Measurements from ENCODE around the gene POU2AF1.
"Not testable (repeated sequence)": the region's sequence is repeated elsewhere in the genome, so short reads cannot be mapped to it uniquely, and the experiment has no call there.

Gene POU2AF1

DNA sequence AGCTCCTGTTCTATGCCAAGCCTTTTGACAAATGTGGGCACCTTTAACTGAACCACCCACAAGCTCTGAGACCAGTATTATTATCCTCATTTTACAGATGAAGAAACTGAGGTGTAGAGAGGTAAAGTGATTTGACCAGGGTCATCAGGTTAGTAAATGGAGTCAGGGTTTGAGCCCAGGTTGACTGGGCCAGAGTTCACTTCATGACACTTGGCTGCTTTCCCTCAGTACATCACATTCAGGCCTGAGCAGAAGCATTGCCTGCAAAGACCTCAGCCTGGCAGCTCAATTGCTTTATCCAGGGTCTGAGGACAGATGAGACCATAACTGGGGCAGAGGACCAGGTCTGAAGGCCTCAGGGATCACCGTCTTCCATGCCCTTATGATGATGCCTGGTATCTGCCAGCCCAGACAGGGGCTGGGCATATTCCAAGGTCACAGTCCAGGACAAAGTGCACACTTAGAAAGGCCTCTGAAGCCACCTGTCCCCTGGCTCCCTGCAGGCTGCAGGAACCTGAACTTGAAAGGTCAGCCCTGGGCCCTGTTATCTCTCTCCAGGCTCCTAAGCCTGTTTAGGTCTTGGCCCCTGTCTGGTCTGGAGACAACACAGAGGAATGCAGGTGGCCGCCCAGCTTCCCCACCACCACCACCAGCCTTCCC, 48.7 kb downstream of the POU2AF1 start:
- TF ChIP-seq GATA1 (IDR thresholded peaks at IDR 0.05; ENCODE audit: low read depth, low read length) (no peak), POLR2A (IDR thresholded peaks at IDR 0.05; ENCODE audit: low read length) (no peak)
- DNase-seq: no peak

DNA sequence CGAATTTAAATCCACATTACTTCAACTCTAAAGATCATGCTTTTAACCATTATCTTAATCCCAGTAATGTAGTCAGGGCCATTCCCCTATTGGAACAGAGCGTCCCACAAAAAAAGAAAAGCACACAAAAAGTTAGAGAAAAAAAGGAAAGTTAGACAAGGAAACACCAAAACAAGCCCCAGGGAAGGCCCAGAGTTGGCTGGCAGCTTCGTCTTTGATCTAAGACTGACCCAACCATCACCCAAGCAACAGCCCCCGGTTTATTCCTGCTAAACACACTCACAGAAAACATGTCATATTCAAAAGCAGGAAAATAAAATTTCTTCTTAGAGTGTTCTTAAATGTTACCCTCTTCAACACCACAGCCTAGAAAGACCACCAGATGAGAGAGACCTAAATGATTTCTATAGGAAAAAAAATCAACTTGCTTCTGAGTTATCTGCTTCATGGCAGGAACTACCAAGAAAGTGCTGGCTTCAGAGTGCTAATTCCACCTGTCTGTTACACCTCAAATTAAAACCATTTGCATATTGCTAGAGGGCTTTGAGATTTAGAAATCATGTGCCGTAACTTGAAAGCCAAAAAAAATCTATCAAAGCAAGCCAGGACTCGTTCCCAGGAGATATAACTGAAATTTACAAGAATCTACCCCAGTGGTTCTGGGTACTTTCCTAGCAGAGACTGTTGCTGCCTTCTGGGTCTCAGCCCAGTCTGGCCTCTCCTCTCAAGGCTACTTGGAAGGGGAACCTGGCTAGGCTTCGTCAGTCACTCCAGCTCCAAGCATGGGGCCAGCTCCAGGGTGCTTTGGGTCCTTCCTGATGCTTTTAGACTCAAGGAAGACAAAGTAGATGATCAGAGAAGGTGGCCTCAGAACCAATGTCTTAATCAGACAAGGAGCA, 49.5 kb downstream of the POU2AF1 start:
- no peak for DNase-seq
- TF ChIP-seq POLR2A (IDR thresholded peaks at IDR 0.05; ENCODE audit: low read length): no peak
- TF ChIP-seq GATA1 (IDR thresholded peaks at IDR 0.05; ENCODE audit: low read depth, low read length): no peak

- no peak for DNase-seq
- TF ChIP-seq GATA1 (IDR thresholded peaks at IDR 0.05; ENCODE audit: low read depth, low read length) (no peak), POLR2A (IDR thresholded peaks at IDR 0.05; ENCODE audit: low read length) (no peak)
Measured at GRCh38 chr11:111327908-111328624, 51.0 kb downstream of the POU2AF1 start.

DNA sequence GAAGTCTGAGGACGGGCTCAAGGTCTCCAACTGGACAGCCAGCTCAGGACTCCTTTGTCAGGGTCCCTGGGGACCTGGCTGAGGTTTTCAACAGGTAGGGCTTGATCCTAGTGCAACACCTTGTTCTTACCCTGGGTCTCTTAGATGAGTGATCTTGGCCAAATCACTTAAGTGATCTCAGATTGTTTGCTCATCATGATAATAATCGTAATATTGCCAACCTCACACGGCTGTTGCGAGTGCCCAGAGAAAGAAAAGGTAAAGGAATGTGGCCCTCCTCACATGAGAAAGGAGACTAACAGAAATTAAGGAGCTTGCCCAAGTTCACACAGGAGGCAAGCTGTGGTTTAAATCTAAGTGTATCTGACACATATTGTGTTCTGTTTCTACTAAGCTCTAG, 52.3 kb downstream of the POU2AF1 start:
- DNase-seq: no peak
- TF ChIP-seq GATA1 (IDR thresholded peaks at IDR 0.05; ENCODE audit: low read depth, low read length): no peak
- no peak for TF ChIP-seq POLR2A (IDR thresholded peaks at IDR 0.05; ENCODE audit: low read length)

- DNase-seq: no peak
- TF ChIP-seq GATA1 (IDR thresholded peaks at IDR 0.05; ENCODE audit: low read depth, low read length) (no peak), POLR2A (IDR thresholded peaks at IDR 0.05; ENCODE audit: low read length) (no peak)
Measured at GRCh38 chr11:111325259-111325658, 53.8 kb downstream of the POU2AF1 start.

DNA sequence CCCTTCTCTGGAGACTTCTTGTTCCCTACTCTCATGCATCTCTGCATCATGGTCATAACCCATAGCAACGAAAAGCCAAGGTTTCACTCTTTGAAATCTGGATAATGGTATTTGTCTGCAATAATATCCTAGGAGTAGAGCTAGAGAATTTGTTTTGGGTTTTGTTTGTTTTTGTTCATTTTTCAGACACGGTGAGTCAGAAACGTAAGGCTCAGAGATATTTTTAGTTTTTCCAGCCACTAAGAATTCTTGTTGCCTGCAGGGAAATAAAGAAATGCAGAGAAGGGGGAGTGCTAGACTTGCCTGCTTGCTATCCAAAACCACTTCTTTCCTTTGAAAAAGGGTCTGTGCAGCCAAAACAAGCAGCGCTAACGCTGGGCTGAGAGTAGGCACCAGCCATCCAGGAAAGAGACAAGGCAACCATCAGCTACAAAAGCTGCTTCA, 54.8 kb downstream of the POU2AF1 start:
- TF ChIP-seq GATA1 (IDR thresholded peaks at IDR 0.05; ENCODE audit: low read depth, low read length) (no peak), POLR2A (IDR thresholded peaks at IDR 0.05; ENCODE audit: low read length) (no peak)
- DNase-seq: no peak

DNA sequence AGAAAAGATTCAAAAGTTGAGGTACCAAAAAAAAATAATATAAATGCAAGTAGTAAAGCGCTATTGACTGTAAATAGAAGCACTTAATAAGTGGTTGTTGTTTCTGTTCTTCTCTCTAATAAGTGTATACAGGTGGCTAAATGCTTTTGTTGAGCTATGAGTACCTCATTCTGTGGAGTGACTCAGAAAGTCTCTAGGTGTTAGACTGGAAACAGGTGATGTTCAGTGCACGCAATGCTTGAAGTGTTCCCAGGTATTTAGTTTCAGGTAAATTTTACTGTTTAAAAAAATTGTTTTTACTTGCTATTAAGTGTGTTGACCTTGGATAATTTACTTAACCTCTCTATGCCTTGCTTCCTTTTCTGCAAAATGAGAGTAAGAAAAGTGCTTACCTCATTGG, 56.5 kb downstream of the POU2AF1 start:
- no peak for DNase-seq
- TF ChIP-seq POLR2A (IDR thresholded peaks at IDR 0.05; ENCODE audit: low read length) (no peak), GATA1 (IDR thresholded peaks at IDR 0.05; ENCODE audit: low read depth, low read length) (no peak)

DNA sequence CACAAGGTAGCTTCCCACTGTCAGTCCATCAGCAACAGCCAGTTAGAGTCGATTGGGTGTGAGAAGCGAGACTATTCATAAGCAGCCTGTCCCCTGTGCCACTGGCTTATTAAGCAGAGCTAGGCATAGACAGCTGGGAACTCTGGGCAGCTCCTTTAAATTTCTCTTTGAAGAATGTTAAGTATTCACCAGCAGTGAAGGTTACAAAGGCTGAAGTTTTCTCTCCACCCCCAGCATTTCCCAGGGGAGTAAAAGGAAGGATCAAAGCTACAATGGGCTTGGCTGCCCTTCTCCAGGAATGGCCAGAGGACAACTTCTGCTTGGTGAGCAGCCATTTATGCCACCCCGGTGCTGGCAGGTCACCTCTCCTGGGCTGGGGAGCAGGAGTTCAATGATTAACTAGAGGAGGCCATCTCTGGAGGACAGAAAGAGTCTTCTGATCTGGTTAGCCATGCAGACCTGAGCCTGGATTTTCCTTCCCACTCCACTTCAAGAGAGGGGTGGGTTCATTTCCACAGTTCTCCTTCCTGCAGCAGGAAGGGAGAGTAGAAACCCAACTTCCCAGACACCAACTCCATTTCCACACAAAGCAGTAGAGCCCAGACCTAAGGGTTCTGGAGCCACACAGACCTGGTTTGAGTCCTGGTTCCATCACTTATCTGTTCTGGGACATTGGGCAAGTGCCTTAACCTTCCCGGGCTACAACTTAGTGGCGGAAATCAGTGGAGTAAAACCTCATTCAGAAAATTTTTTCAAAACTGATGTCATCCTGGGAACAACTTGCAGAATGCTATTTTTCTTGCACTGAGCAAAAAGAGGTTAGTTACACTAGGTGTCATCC, 58.1 kb downstream of the POU2AF1 start:
- TF ChIP-seq GATA1 (IDR thresholded peaks at IDR 0.05; ENCODE audit: low read depth, low read length): no peak
- TF ChIP-seq POLR2A (IDR thresholded peaks at IDR 0.05; ENCODE audit: low read length): no peak
- DNase-seq: no peak

- DNase-seq: not testable (repeated sequence)
Measured at GRCh38 chr11:111320199-111320598, 58.9 kb downstream of the POU2AF1 start.

DNA sequence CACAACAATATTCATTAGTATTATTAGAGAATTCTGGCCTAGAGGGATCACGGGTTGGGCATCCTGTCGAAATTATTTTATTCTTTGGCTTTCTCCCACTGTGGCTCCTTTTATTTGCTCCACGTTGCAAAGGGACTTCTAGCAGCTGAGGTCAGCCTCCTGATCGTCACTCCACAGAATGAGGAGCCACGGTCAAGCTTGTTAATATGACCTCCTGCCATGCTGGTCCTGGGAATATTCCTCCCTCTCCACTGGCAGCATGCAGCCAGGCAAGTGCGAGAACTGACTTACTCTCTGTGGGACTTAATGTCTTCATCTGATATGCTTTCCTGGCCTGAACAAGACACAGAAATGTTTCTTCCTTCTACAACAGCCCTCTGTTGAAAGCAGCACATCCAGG, 59.8 kb downstream of the POU2AF1 start:
- DNase-seq: no peak
- no peak for TF ChIP-seq POLR2A (IDR thresholded peaks at IDR 0.05; ENCODE audit: low read length)
- no peak for TF ChIP-seq GATA1 (IDR thresholded peaks at IDR 0.05; ENCODE audit: low read depth, low read length)

DNA sequence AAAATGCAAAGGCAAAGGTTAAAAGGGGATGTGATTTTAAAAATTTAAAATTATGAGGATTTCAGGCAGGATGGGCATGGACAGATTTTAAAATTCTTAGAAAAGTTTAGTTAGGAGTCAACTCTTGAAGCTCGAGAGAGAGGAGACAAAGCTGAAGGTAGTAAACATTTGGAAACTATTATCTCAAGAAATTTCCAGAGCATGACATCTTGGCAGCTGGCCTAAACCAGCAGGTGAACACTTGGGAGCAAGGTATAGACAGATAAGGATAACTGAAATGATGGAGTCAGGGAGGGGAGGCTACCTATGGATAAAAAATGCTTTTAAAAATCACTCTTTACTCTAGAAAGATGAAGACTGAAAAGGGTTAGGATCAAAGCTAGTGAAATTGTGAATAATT, 67.0 kb downstream of the POU2AF1 start:
- TF ChIP-seq GATA1 (IDR thresholded peaks at IDR 0.05; ENCODE audit: low read depth, low read length) (no peak), POLR2A (IDR thresholded peaks at IDR 0.05; ENCODE audit: low read length) (no peak)
- DNase-seq: no peak

DNA sequence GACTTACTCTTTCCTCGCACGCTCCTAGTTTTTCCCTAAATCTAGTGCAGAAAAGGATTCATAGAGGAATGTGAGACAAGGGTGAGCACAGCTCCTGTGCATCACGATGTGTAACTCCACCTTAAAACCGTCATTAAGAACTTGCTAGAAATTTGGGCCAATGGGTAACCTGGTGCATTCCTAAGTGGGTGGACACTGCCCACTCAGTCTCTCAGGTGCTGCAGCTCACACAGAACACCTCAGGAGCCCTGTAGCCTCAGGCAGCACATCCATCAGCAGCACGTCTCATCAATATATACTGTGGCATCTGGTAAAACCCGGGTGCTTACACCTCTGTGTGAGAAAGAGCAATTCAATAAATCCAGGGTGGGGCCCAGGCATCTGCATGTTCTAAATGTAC, 68.4 kb downstream of the POU2AF1 start:
- no peak for TF ChIP-seq POLR2A (IDR thresholded peaks at IDR 0.05; ENCODE audit: low read length)
- no peak for TF ChIP-seq GATA1 (IDR thresholded peaks at IDR 0.05; ENCODE audit: low read depth, low read length)
- DNase-seq: no peak

GRCh38 chr11:111310088-111310487, 69.0 kb downstream of the POU2AF1 start:
- no peak for DNase-seq
- no peak for TF ChIP-seq GATA1 (IDR thresholded peaks at IDR 0.05; ENCODE audit: low read depth, low read length)
- TF ChIP-seq POLR2A (IDR thresholded peaks at IDR 0.05; ENCODE audit: low read length): no peak
